OCI-LY3 (cell line): ENCODE data around the gene JRKL.
A peak's percentile ranks its signal among the peaks of the same experiment; 100 is the strongest.

Experiments used
- CTCF ChIP-seq: fragments of 200-600, 300-600 bp; sonication (generic); IDR thresholded peaks from 2 replicates; pipeline ENCODE4 v1.5.1; 2014; ENCODE audit warnings: antibody characterized with exemption, low read length, low read depth
- EZH2phosphoT487 ChIP-seq: fragments of 200-600 bp; shearing (Covaris generic); IDR thresholded peaks from 2 replicates; pipeline ENCODE4 v1.6.1; 2018; ENCODE audit warnings: antibody characterized with exemption, mixed run types, low read depth

- TF ChIP-seq CTCF (peak; percentile 55), EZH2phosphoT487 (no peak)
Observed at GRCh38 chr11:96341211-96342013, 48.4 kb upstream of the JRKL start.
